PC-9 (cell line): ENCODE measurements around the gene SYNGR2.

Experiments used
- CTCF ChIP-seq: fragments of 200-600 bp; sonication (generic); conservative IDR thresholded peaks from 2 replicates; pipeline ENCODE4 v1.6.1; 2017; ENCODE audit warnings: mixed run types, antibody characterized with exemption, mild to moderate bottlenecking, moderate library complexity
- EZH2 ChIP-seq: fragments of 200-600 bp; sonication (generic); IDR thresholded peaks from 2 replicates; pipeline ENCODE4 v1.8.0; 2017; ENCODE audit warnings: antibody characterized with exemption, low read depth

- TF ChIP-seq EZH2, result no peak
- TF ChIP-seq CTCF, result no peak
Measured at GRCh38 chr17:78211032-78211431, 42.7 kb downstream of the SYNGR2 start.
